ENCODE measurements around the gene LAIR2.
"Not testable (repeated sequence)": the region's sequence is repeated elsewhere in the genome, so short reads cannot be mapped to it uniquely, and the experiment has no call there.

LAIR2 gene

GRCh38 chr19:54509200-54509940 is 6.7 kb downstream of the LAIR2 start:
- not testable (repeated sequence) for H3K4me3 ChIP-seq (ENCODE audit: insufficient read depth, low read depth, low read length, poor library complexity, severe bottlenecking); H3K27ac ChIP-seq (ENCODE audit: insufficient read depth, low read length, poor library complexity, severe bottlenecking); H3K36me3 ChIP-seq (ENCODE audit: control insufficient read depth, insufficient read depth, low read length); DNase-seq; H3K4me1 ChIP-seq (ENCODE audit: control insufficient read depth, insufficient read depth, low read length, poor library complexity, severe bottlenecking); H3K9me3 ChIP-seq (ENCODE audit: control insufficient read depth, low read length); H3K27me3 ChIP-seq (replicated peaks; ENCODE audit: control insufficient read depth, insufficient read depth, low read length, poor library complexity, severe bottlenecking)

DNA sequence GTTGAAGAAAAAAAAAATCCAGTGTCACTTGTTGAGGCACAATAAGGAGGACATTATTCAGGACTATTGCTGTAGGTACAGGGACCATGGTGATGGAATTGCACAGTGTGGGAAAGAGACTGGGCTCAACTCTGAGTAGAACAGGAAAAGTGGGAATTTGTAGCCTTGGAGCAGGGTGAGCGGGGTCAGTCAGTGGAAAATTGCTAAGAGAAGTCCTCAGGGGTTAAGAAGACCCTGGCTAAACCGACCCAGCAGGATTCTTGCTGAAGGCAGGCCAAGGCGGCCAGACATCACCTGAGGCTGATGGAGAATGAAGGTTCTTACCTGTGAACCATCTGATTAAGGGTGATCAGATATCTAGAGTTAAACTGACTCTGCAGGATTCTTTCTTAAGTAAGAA is 12.5 kb downstream of the LAIR2 start:
- peaks cover 4% of the 10 kb centered on the region for H3K27me3 ChIP-seq (replicated peaks; ENCODE audit: control insufficient read depth, insufficient read depth, low read length, poor library complexity, severe bottlenecking)
- H3K36me3 ChIP-seq (ENCODE audit: control insufficient read depth, insufficient read depth, low read length): no peaks in the 10 kb centered on the region
- H3K9me3 ChIP-seq (ENCODE audit: control insufficient read depth, low read length): no peaks in the 10 kb centered on the region
- no peak overlapping the region for H3K4me3 ChIP-seq (ENCODE audit: insufficient read depth, low read depth, low read length, poor library complexity, severe bottlenecking)
- H3K27ac ChIP-seq (ENCODE audit: insufficient read depth, low read length, poor library complexity, severe bottlenecking): no peak overlapping the region
- no peak for DNase-seq
- no peaks in the 10 kb centered on the region for H3K4me1 ChIP-seq (ENCODE audit: control insufficient read depth, insufficient read depth, low read length, poor library complexity, severe bottlenecking)

DNA sequence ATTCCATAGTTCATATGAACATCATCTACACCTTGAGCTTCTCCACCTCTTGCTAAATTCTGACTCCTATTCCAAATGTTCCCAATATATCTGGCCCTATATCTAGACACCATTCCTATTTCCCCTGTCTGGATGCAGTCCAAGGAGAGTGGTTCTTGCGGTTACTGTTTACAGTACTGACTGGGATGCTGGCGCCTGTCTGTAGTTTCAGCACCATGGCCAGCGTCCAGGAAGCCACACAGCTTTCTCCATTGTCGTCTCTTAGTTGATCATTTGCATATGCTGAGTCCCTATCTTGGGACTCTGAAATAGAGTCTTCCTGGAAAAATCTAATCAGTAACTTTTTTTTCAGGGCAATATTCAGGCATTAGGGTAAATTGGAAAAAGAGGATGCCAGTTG is 14.9 kb downstream of the LAIR2 start:
- Histone ChIP-seq H3K27me3 (replicated peaks; ENCODE audit: control insufficient read depth, insufficient read depth, low read length, poor library complexity, severe bottlenecking) (peaks cover 4% of the 10 kb centered on the region), H3K36me3 (ENCODE audit: control insufficient read depth, insufficient read depth, low read length) (no peaks in the 10 kb centered on the region), H3K27ac (ENCODE audit: insufficient read depth, low read length, poor library complexity, severe bottlenecking) (no peak overlapping the region), H3K4me1 (ENCODE audit: control insufficient read depth, insufficient read depth, low read length, poor library complexity, severe bottlenecking) (peaks cover 7% of the 10 kb centered on the region), H3K9me3 (ENCODE audit: control insufficient read depth, low read length) (no peaks in the 10 kb centered on the region), H3K4me3 (ENCODE audit: insufficient read depth, low read depth, low read length, poor library complexity, severe bottlenecking) (no peak overlapping the region)
- peak in 1 of 3 donors; percentile 15 for DNase-seq

GRCh38 chr19:54518844-54519243 is 16.2 kb downstream of the LAIR2 start:
- no peaks in the 10 kb centered on the region for H3K36me3 ChIP-seq (ENCODE audit: control insufficient read depth, insufficient read depth, low read length)
- peaks cover 4% of the 10 kb centered on the region for H3K27me3 ChIP-seq (replicated peaks; ENCODE audit: control insufficient read depth, insufficient read depth, low read length, poor library complexity, severe bottlenecking)
- H3K9me3 ChIP-seq (ENCODE audit: control insufficient read depth, low read length): no peaks in the 10 kb centered on the region
- DNase-seq: no peak
- H3K4me1 ChIP-seq (ENCODE audit: control insufficient read depth, insufficient read depth, low read length, poor library complexity, severe bottlenecking): peaks cover 7% of the 10 kb centered on the region
- no peak overlapping the region for H3K27ac ChIP-seq (ENCODE audit: insufficient read depth, low read length, poor library complexity, severe bottlenecking)
- H3K4me3 ChIP-seq (ENCODE audit: insufficient read depth, low read depth, low read length, poor library complexity, severe bottlenecking): no peak overlapping the region

- no peak for DNase-seq
- no peak overlapping the region for H3K4me3 ChIP-seq (ENCODE audit: insufficient read depth, low read depth, low read length, poor library complexity, severe bottlenecking)
- H3K27me3 ChIP-seq (replicated peaks; ENCODE audit: control insufficient read depth, insufficient read depth, low read length, poor library complexity, severe bottlenecking): no peaks in the 10 kb centered on the region
- no peaks in the 10 kb centered on the region for H3K36me3 ChIP-seq (ENCODE audit: control insufficient read depth, insufficient read depth, low read length)
- H3K27ac ChIP-seq (ENCODE audit: insufficient read depth, low read length, poor library complexity, severe bottlenecking): no peak overlapping the region
- peaks cover 7% of the 10 kb centered on the region for H3K4me1 ChIP-seq (ENCODE audit: control insufficient read depth, insufficient read depth, low read length, poor library complexity, severe bottlenecking)
- no peaks in the 10 kb centered on the region for H3K9me3 ChIP-seq (ENCODE audit: control insufficient read depth, low read length)
Measured at GRCh38 chr19:54521022-54521859, 18.6 kb downstream of the LAIR2 start.

DNA sequence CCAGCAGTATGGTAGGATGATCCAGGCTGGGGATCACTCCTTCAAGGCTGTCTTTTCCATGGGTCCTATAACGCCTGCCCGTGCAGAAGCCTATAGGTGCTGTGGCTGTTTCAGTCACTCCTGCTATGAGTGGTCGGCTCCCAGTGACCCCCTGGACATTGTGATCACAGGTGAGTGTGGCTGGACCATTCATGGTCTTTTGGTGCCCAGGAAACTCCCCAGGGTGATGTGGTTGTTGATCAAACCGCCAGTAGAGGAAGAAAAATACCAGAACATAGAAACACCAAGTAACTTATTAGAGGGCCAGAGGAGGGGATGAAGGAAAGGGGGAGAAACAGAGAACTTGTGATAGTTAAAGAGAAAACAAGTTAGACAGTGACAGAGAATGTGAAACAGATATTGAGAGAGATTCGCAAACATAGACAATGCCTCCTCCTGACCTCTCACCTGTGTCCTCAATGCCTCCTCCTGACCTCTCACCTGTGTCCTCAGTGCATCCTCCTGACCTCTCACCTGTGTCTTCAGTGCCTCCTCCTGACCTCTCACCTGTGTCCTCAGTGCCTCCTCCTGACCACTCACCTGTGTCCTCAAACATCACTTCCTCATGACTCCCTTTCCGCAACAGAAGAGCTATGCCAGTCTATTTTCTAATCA is 19.4 kb downstream of the LAIR2 start:
- no peaks in the 10 kb centered on the region for H3K9me3 ChIP-seq (ENCODE audit: control insufficient read depth, low read length)
- DNase-seq: no peak
- no peaks in the 10 kb centered on the region for H3K36me3 ChIP-seq (ENCODE audit: control insufficient read depth, insufficient read depth, low read length)
- H3K4me3 ChIP-seq (ENCODE audit: insufficient read depth, low read depth, low read length, poor library complexity, severe bottlenecking): no peak overlapping the region
- H3K27ac ChIP-seq (ENCODE audit: insufficient read depth, low read length, poor library complexity, severe bottlenecking): no peak overlapping the region
- peaks cover 7% of the 10 kb centered on the region for H3K4me1 ChIP-seq (ENCODE audit: control insufficient read depth, insufficient read depth, low read length, poor library complexity, severe bottlenecking)
- no peaks in the 10 kb centered on the region for H3K27me3 ChIP-seq (replicated peaks; ENCODE audit: control insufficient read depth, insufficient read depth, low read length, poor library complexity, severe bottlenecking)

DNA sequence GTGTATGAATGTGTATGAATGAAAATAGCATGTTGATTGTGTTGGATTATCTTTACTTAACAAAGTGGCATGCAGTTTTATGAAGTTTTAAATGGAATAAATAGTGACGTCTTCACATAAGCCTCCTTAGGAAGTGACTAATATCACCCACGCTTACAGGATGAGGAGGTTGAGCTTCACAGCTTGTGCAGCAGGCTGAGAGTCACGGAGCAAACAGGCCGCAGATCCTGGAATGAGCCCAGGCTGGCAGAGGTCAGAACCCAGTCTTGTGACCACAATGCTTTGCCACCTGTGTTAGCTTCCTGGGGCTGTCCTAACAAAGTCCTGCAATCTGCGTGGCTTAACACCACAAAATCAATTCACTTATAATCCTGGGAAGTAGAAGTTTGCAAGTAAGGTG is 20.8 kb downstream of the LAIR2 start:
- Histone ChIP-seq H3K4me1 (ENCODE audit: control insufficient read depth, insufficient read depth, low read length, poor library complexity, severe bottlenecking) (peaks cover 7% of the 10 kb centered on the region), H3K9me3 (ENCODE audit: control insufficient read depth, low read length) (no peaks in the 10 kb centered on the region), H3K27me3 (replicated peaks; ENCODE audit: control insufficient read depth, insufficient read depth, low read length, poor library complexity, severe bottlenecking) (no peaks in the 10 kb centered on the region), H3K27ac (ENCODE audit: insufficient read depth, low read length, poor library complexity, severe bottlenecking) (no peak overlapping the region), H3K36me3 (ENCODE audit: control insufficient read depth, insufficient read depth, low read length) (no peaks in the 10 kb centered on the region), H3K4me3 (ENCODE audit: insufficient read depth, low read depth, low read length, poor library complexity, severe bottlenecking) (no peak overlapping the region)
- no peak for DNase-seq

DNA sequence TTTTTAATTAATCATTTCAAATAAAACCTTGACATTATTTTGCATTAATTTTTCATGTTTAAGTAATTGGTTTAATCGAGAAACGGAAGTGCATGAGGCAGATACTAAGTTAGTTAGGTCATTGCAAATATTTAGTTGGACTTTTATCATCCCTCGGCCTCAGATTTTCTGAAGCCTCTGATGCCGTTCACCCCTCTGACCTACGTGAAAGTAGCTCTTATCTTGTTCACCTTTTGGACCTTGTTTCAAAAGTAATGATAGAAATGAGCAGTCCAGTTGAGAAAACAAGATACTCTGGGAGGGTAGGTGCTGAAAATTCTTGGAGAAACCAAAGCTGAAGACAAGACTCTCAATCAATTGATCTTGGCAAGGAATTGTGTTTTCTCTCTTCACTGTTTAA is 23.0 kb downstream of the LAIR2 start:
- Histone ChIP-seq H3K27ac (ENCODE audit: insufficient read depth, low read length, poor library complexity, severe bottlenecking) (no peak overlapping the region), H3K9me3 (ENCODE audit: control insufficient read depth, low read length) (no peaks in the 10 kb centered on the region), H3K27me3 (replicated peaks; ENCODE audit: control insufficient read depth, insufficient read depth, low read length, poor library complexity, severe bottlenecking) (no peaks in the 10 kb centered on the region)

GRCh38 chr19:54526972-54527371 is 24.3 kb downstream of the LAIR2 start:
- Histone ChIP-seq H3K4me1 (ENCODE audit: control insufficient read depth, insufficient read depth, low read length, poor library complexity, severe bottlenecking) (no peaks in the 10 kb centered on the region), H3K27me3 (replicated peaks; ENCODE audit: control insufficient read depth, insufficient read depth, low read length, poor library complexity, severe bottlenecking) (no peaks in the 10 kb centered on the region), H3K9me3 (ENCODE audit: control insufficient read depth, low read length) (no peaks in the 10 kb centered on the region), H3K36me3 (ENCODE audit: control insufficient read depth, insufficient read depth, low read length) (no peaks in the 10 kb centered on the region), H3K27ac (ENCODE audit: insufficient read depth, low read length, poor library complexity, severe bottlenecking) (no peak overlapping the region), H3K4me3 (ENCODE audit: insufficient read depth, low read depth, low read length, poor library complexity, severe bottlenecking) (no peak overlapping the region)
- no peak for DNase-seq

More for the DNA sequence above, 23.0 kb downstream of the LAIR2 start:
- Histone ChIP-seq H3K36me3 (ENCODE audit: control insufficient read depth, insufficient read depth, low read length) (no peaks in the 10 kb centered on the region), H3K4me1 (ENCODE audit: control insufficient read depth, insufficient read depth, low read length, poor library complexity, severe bottlenecking) (peaks cover 7% of the 10 kb centered on the region), H3K4me3 (ENCODE audit: insufficient read depth, low read depth, low read length, poor library complexity, severe bottlenecking) (no peak overlapping the region)
- DNase-seq: no peak

- Histone ChIP-seq H3K36me3 (ENCODE audit: control insufficient read depth, insufficient read depth, low read length) (no peaks in the 10 kb centered on the region), H3K27me3 (replicated peaks; ENCODE audit: control insufficient read depth, insufficient read depth, low read length, poor library complexity, severe bottlenecking) (peaks cover 3% of the 10 kb centered on the region), H3K27ac (ENCODE audit: insufficient read depth, low read length, poor library complexity, severe bottlenecking) (no peak overlapping the region), H3K4me3 (ENCODE audit: insufficient read depth, low read depth, low read length, poor library complexity, severe bottlenecking) (no peak overlapping the region), H3K9me3 (ENCODE audit: control insufficient read depth, low read length) (no peaks in the 10 kb centered on the region), H3K4me1 (ENCODE audit: control insufficient read depth, insufficient read depth, low read length, poor library complexity, severe bottlenecking) (no peaks in the 10 kb centered on the region)
- no peak for DNase-seq
Measured at GRCh38 chr19:54530866-54531265, 28.2 kb downstream of the LAIR2 start.

All from effector memory CD4-positive, alpha-beta T cell (primary cell).